ENCODE results near the gene RAP2A.
A peak's percentile ranks its signal among the peaks of the same experiment; 100 is the strongest.

RAP2A gene

GRCh38 chr13:97433727-97434396 lies at the start of gene RAP2A:
Gene RAP2A (plus strand): TSS chr13:97434169. CDS start chr13:97434471, 302 bp downstream.
- DNase-seq (ENCODE audit: low spot score): peak; percentile 83

GRCh38 chr13:97384371-97384770 lies 49.6 kb upstream of the RAP2A start:
- no peak for DNase-seq (ENCODE audit: low spot score)

- DNase-seq (ENCODE audit: low spot score): peak; percentile 56
Observed at GRCh38 chr13:97385146-97385545, 48.8 kb upstream of the RAP2A start.

- DNase-seq (ENCODE audit: low spot score): no peak
Observed at GRCh38 chr13:97385854-97386253, 48.1 kb upstream of the RAP2A start.

GRCh38 chr13:97386801-97387484 lies 47.0 kb upstream of the RAP2A start:
- DNase-seq (ENCODE audit: low spot score): no peak

GRCh38 chr13:97387485-97387839 lies 46.5 kb upstream of the RAP2A start:
- no peak for DNase-seq (ENCODE audit: low spot score)

GRCh38 chr13:97387890-97388289 lies 46.1 kb upstream of the RAP2A start:
- no peak for DNase-seq (ENCODE audit: low spot score)

- DNase-seq (ENCODE audit: low spot score): no peak
Observed at GRCh38 chr13:97388373-97388772, 45.6 kb upstream of the RAP2A start.

GRCh38 chr13:97390941-97391600 lies 42.9 kb upstream of the RAP2A start:
- no peak for DNase-seq (ENCODE audit: low spot score)

GRCh38 chr13:97392020-97392419 lies 41.9 kb upstream of the RAP2A start:
- no peak for DNase-seq (ENCODE audit: low spot score)

- DNase-seq (ENCODE audit: low spot score): no peak
Observed at GRCh38 chr13:97394542-97394941, 39.4 kb upstream of the RAP2A start.

GRCh38 chr13:97395447-97396136 lies 38.4 kb upstream of the RAP2A start:
- peak; percentile 52 for DNase-seq (ENCODE audit: low spot score)

GRCh38 chr13:97397267-97397666 lies 36.7 kb upstream of the RAP2A start:
- DNase-seq (ENCODE audit: low spot score): no peak

- DNase-seq (ENCODE audit: low spot score): no peak
Observed at GRCh38 chr13:97401421-97401820, 32.5 kb upstream of the RAP2A start.

GRCh38 chr13:97403893-97404750 lies 29.8 kb upstream of the RAP2A start:
- DNase-seq (ENCODE audit: low spot score): no peak

GRCh38 chr13:97407540-97407939 lies 26.4 kb upstream of the RAP2A start:
- DNase-seq (ENCODE audit: low spot score): no peak

GRCh38 chr13:97408938-97409337 lies 25.0 kb upstream of the RAP2A start:
- no peak for DNase-seq (ENCODE audit: low spot score)

GRCh38 chr13:97411984-97412383 lies 22.0 kb upstream of the RAP2A start:
- peak; percentile 72 for DNase-seq (ENCODE audit: low spot score)

- DNase-seq (ENCODE audit: low spot score): no peak
Observed at GRCh38 chr13:97413694-97414093, 20.3 kb upstream of the RAP2A start.

- no peak for DNase-seq (ENCODE audit: low spot score)
Observed at GRCh38 chr13:97414392-97414791, 19.6 kb upstream of the RAP2A start.

- DNase-seq (ENCODE audit: low spot score): no peak
Observed at GRCh38 chr13:97417698-97418097, 16.3 kb upstream of the RAP2A start.
